SK-N-SH treated with all-trans-retinoic acid at 6 μM for 48 hours (cell line): ENCODE measurements around the gene DROSHA.
A peak's percentile ranks its signal among the peaks of the same experiment; 100 is the strongest.
"Not testable (repeated sequence)": the region's sequence is repeated elsewhere in the genome, so short reads cannot be mapped to it uniquely, and the experiment has no call there.

ENCODE experiments used
- ATAC-seq: fragments of 200-7000 bp; cut with Tn5 transposase; 3 replicates; pipeline ENCODE4 v1.9.1; 2020; ENCODE audit warnings: mild to moderate bottlenecking, moderate library complexity
- ARNTL ChIP-seq: fragments of 450-650 bp; formaldehyde crosslinking; IDR thresholded peaks from 2 replicates; pipeline ENCODE4 v1.5.0; 2020; ENCODE audit warnings: low read depth, mild to moderate bottlenecking, moderate library complexity, borderline replicate concordance
- BACH2 ChIP-seq: fragments of 250-450 bp; sonication (Bioruptor Pico); IDR thresholded peaks from 2 replicates; pipeline ENCODE4 v1.9.0; 2021; ENCODE audit warnings: mild to moderate bottlenecking, borderline replicate concordance
- CSDC2 ChIP-seq: fragments of 250-450 bp; sonication (Bioruptor Pico); IDR thresholded peaks from 2 replicates; pipeline ENCODE4 v1.5.0; 2020; ENCODE audit warnings: mild to moderate bottlenecking, moderate library complexity
- ESRRG ChIP-seq: fragments of 250-450 bp; sonication (Bioruptor Pico); IDR thresholded peaks from 2 replicates; pipeline ENCODE4 v1.6.1; 2021; ENCODE audit warnings: mild to moderate bottlenecking
- GLIS3 ChIP-seq: fragments of 250-450 bp; sonication (Bioruptor Pico); IDR thresholded peaks from 2 replicates; pipeline ENCODE4 v1.5.0; 2020; ENCODE audit warnings: mild to moderate bottlenecking, moderate library complexity
- ISL1 ChIP-seq: fragments of 250-450 bp; sonication (Bioruptor Pico); IDR thresholded peaks from 2 replicates; pipeline ENCODE4 v2.1.2; 2022; ENCODE audit warnings: mild to moderate bottlenecking, moderate library complexity
- OSR1 ChIP-seq: fragments of 250-450 bp; sonication (Bioruptor Pico); IDR thresholded peaks from 2 replicates; pipeline ENCODE4 v1.8.0; 2022; ENCODE audit warnings: moderate library complexity, mild to moderate bottlenecking, inconsistent platforms
- POU6F1 ChIP-seq: fragments of 250-450 bp; sonication (Bioruptor Pico); IDR thresholded peaks from 2 replicates; pipeline ENCODE4 v1.8.0; 2021; ENCODE audit warnings: low read depth, mild to moderate bottlenecking, moderate library complexity, borderline replicate concordance
- PPARA ChIP-seq: fragments of 250-450 bp; sonication (Bioruptor Pico); IDR thresholded peaks from 2 replicates; pipeline ENCODE4 v1.5.0; 2020; ENCODE audit warnings: mild to moderate bottlenecking, borderline replicate concordance
- SNAI2 ChIP-seq: fragments of 250-450 bp; sonication (Bioruptor Pico); IDR thresholded peaks from 2 replicates; pipeline ENCODE4 v1.5.0; 2020; ENCODE audit warnings: mild to moderate bottlenecking, moderate library complexity
- TCF4 ChIP-seq: fragments of 250-450 bp; sonication (Bioruptor Pico); IDR thresholded peaks from 2 replicates; pipeline ENCODE4 v1.8.0; 2021; ENCODE audit warnings: mild to moderate bottlenecking, moderate library complexity, borderline replicate concordance
- ZFP3 ChIP-seq: fragments of 250-450 bp; sonication (Bioruptor Pico); IDR thresholded peaks from 2 replicates; pipeline ENCODE4 v1.5.0; 2020; ENCODE audit warnings: mild to moderate bottlenecking, moderate library complexity
- ZFP30 ChIP-seq: fragments of 450-650 bp; formaldehyde crosslinking; IDR thresholded peaks from 2 replicates; pipeline ENCODE4 v1.5.0; 2022; ENCODE audit warnings: mild to moderate bottlenecking, moderate library complexity
- ZNF565 ChIP-seq: fragments of 450-650 bp; formaldehyde crosslinking; conservative IDR thresholded peaks from 2 replicates; pipeline ENCODE4 v1.5.0; 2020; ENCODE audit warnings: low read depth, mild to moderate bottlenecking, moderate library complexity
- ZNF70 ChIP-seq: fragments of 450-650 bp; formaldehyde crosslinking; IDR thresholded peaks from 2 replicates; pipeline ENCODE4 v1.5.0; 2020; ENCODE audit warnings: mild to moderate bottlenecking, moderate library complexity
- TF ChIP-seq, protein P1 (sequence below): fragments of 250-450 bp; sonication (Bioruptor Pico); IDR thresholded peaks from 2 replicates; pipeline ENCODE4 v1.5.1; 2020; ENCODE audit warnings: low read depth, mild to moderate bottlenecking, moderate library complexity
- TF ChIP-seq, protein P2 (sequence below): fragments of 250-450 bp; sonication (Bioruptor Pico); IDR thresholded peaks from 2 replicates; pipeline ENCODE4 v1.8.0; 2020; ENCODE audit warnings: mild to moderate bottlenecking, moderate library complexity, borderline replicate concordance

The DROSHA gene

DNA sequence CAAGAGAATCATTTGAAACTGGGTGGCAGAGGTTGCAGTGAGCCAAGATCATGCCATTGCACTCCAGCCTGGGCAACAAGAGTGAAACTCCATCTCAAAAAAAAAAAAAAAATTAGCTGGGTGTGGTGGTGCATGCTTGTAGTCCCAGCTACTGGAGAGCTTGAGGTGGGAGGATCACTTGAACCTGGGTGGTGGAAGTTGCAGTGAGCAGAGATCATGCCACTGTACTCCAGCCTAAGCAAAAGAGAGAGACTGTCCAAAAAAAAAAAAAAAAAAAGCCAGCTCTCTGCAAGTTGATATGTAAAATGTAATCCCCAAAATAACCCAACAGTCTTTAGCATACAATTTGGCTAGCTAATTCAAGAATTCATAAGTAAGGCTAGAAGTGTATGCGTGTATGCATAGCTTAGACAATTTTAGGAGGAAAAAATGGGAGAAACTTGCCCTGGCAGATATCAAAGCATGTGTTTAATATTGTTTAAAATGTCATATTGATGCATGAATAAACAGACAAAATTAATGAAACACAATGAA lies 36.5 kb upstream of the DROSHA start (continued):
- TF ChIP-seq, protein P1, sequence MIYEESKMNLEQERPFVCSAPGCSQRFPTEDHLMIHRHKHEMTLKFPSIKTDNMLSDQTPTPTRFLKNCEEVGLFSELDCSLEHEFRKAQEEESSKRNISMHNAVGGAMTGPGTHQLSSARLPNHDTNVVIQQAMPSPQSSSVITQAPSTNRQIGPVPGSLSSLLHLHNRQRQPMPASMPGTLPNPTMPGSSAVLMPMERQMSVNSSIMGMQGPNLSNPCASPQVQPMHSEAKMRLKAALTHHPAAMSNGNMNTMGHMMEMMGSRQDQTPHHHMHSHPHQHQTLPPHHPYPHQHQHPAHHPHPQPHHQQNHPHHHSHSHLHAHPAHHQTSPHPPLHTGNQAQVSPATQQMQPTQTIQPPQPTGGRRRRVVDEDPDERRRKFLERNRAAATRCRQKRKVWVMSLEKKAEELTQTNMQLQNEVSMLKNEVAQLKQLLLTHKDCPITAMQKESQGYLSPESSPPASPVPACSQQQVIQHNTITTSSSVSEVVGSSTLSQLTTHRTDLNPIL (CRISPR knock-in tag): no peak
- TF ChIP-seq ZNF70 (CRISPR knock-in tag) (no peak), ISL1 (CRISPR knock-in tag) (no peak), ZFP3 (no peak)

DNA sequence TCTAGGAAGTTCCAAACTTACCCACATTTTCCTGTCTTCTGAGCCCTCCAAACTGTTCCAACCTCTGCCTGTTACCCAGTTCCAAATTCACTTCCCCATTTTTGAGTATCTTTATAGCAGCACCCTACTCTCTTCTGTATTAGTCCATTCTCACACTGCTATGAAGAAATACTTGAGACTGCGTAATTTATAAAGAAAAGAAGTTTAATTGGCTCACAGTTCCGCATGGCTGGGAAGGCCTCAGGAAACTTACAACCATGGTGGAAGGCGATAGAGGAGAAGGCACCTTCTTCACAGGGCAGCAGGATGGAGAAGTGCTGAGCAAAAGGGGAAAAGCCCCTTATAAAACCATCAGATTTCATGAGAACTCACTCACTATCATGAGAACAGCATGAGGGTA lies 34.5 kb upstream of the DROSHA start:
- ATAC-seq: not testable (repeated sequence)

DNA sequence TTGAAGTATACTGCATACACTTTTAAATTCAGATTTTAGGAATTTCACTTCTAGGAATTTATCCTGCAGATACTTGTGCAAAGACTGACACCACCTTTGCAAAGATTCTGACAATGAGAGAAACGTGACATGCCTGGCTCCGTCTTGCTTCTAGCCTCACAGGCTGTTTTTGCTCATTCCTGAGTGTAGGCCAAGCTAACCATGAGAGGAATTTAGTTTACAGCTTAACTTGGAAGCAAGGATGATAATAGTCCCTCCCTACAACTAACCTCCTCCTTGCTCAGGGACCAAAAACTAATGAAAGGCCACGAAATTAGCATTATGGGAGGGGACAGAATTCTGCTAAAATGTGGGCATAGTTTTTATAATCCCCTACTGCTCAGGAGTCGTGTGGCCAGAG lies 31.3 kb upstream of the DROSHA start:
- TF ChIP-seq ZNF70 (CRISPR knock-in tag): no peak
- TF ChIP-seq BACH2: no peak
- TF ChIP-seq ZNF565 (CRISPR knock-in tag): no peak
- TF ChIP-seq POU6F1 (CRISPR knock-in tag): no peak
- ATAC-seq: no peak

DNA sequence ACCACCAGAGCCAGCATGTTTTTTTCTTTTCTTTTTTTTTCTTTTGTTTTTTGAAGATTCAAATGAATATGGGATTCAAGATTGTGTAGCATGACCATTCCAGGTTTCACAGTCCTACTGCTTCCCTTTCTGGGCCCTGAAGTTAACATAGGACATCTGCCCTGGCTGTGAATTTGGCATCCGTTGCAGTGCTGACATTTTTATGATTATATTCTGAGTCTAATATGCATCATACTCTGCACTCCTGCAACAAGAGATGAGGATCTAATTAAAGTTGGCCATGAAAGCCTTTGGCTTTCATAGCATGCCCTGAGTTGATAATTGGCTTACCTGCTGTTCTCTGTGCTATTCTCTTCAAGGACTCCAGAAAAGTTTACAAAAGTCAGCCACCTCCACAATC lies 30.1 kb upstream of the DROSHA start:
- ATAC-seq: no peak
- TF ChIP-seq GLIS3 (CRISPR knock-in tag): no peak
- TF ChIP-seq ZFP3: no peak
- no peak for TF ChIP-seq ISL1 (CRISPR knock-in tag)
- TF ChIP-seq, protein P1 (CRISPR knock-in tag): no peak
- TF ChIP-seq TCF4 (CRISPR knock-in tag): no peak
- no peak for TF ChIP-seq ZFP30
- no peak for TF ChIP-seq PPARA

GRCh38 chr5:31559942-31560341 lies 28.0 kb upstream of the DROSHA start:
- no peak for ATAC-seq
- TF ChIP-seq ZNF70 (CRISPR knock-in tag) (no peak), ESRRG (CRISPR knock-in tag) (no peak), ZFP3 (no peak), GLIS3 (CRISPR knock-in tag) (no peak)
- TF ChIP-seq, protein P2, sequence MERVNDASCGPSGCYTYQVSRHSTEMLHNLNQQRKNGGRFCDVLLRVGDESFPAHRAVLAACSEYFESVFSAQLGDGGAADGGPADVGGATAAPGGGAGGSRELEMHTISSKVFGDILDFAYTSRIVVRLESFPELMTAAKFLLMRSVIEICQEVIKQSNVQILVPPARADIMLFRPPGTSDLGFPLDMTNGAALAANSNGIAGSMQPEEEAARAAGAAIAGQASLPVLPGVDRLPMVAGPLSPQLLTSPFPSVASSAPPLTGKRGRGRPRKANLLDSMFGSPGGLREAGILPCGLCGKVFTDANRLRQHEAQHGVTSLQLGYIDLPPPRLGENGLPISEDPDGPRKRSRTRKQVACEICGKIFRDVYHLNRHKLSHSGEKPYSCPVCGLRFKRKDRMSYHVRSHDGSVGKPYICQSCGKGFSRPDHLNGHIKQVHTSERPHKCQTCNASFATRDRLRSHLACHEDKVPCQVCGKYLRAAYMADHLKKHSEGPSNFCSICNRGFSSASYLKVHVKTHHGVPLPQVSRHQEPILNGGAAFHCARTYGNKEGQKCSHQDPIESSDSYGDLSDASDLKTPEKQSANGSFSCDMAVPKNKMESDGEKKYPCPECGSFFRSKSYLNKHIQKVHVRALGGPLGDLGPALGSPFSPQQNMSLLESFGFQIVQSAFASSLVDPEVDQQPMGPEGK (CRISPR knock-in tag): no peak

DNA sequence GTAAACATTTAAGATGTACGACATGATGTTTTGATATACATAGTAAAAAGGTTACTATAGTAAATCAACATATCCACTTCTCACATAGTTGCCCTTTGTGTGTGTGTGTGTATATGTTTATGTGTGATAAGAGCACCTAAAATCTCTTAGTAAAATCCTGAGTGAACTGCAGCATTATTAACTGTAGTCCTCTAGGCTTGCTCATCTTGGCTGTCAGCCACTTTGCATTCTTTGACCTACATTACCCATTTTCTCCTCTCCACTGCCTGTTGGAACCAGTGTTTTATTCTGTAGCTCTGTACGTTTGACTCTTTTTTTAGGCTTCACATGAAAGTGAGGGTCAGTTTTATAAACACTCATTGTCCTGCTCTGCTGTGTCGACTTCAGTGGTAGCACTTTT lies 24.6 kb upstream of the DROSHA start:
- no peak for TF ChIP-seq SNAI2 (CRISPR knock-in tag)
- ATAC-seq: peak; percentile 52; the same call in 2 of the 3 replicates

GRCh38 chr5:31554552-31554951 lies 22.7 kb upstream of the DROSHA start:
- TF ChIP-seq OSR1 (CRISPR knock-in tag): no peak
- no peak for TF ChIP-seq ZNF70 (CRISPR knock-in tag)
- TF ChIP-seq SNAI2 (CRISPR knock-in tag): no peak
- no peak for TF ChIP-seq ARNTL (CRISPR knock-in tag)
- no peak for TF ChIP-seq GLIS3 (CRISPR knock-in tag)
- TF ChIP-seq, protein P2 (CRISPR knock-in tag): no peak
- no peak for TF ChIP-seq ESRRG (CRISPR knock-in tag)
- TF ChIP-seq, protein P1 (CRISPR knock-in tag): no peak
- no peak for TF ChIP-seq ZNF565 (CRISPR knock-in tag)
- TF ChIP-seq ISL1 (CRISPR knock-in tag): no peak
- TF ChIP-seq PPARA: no peak
- no peak for TF ChIP-seq CSDC2
- ATAC-seq: no peak
